ENCODE data around the gene LPIN2. TPM values are rescaled to one million over a fixed set of nuclear protein-coding genes. Genes with fewer than 3 reads are reported as not detected.
A peak's percentile ranks its signal among the peaks of the same experiment; 100 is the strongest.
"Not testable (repeated sequence)": the region's sequence is repeated elsewhere in the genome, so short reads cannot be mapped to it uniquely, and the experiment has no call there.

Gene LPIN2
- total RNA-seq, 1 donor from 2014 or later: 38.6 TPM

DNA sequence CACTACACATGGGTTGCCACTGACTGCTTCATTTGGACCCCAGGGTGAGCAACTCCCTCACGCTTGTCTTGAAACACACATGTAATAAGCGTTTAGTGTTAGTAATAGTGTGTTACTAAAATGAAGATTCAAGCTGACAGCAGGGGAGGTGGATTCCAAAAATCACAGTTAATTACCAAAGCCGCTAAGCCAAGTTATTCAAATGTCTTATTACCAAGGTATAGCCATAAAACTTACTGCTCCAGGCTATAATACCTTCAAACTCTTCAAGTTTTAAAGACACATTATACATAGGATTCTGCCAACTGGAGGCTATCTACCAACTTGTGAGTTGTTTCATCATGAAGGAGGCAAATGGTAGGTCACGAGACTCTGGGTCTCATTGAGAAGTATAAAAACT lies 2.9 kb downstream of the LPIN2 start:
- H3K36me3 Mint-ChIP-seq (ENCODE audit: low read depth): peaks cover 14% of the 10 kb centered on the region
- no peak for DNase-seq (ENCODE audit: low spot score)
- H3K27me3 Mint-ChIP-seq (ENCODE audit: low read depth): no peaks in the 10 kb centered on the region
- no peak overlapping the region for H3K4me3 Mint-ChIP-seq (ENCODE audit: unreplicated experiment)
- TF ChIP-seq, protein P1, sequence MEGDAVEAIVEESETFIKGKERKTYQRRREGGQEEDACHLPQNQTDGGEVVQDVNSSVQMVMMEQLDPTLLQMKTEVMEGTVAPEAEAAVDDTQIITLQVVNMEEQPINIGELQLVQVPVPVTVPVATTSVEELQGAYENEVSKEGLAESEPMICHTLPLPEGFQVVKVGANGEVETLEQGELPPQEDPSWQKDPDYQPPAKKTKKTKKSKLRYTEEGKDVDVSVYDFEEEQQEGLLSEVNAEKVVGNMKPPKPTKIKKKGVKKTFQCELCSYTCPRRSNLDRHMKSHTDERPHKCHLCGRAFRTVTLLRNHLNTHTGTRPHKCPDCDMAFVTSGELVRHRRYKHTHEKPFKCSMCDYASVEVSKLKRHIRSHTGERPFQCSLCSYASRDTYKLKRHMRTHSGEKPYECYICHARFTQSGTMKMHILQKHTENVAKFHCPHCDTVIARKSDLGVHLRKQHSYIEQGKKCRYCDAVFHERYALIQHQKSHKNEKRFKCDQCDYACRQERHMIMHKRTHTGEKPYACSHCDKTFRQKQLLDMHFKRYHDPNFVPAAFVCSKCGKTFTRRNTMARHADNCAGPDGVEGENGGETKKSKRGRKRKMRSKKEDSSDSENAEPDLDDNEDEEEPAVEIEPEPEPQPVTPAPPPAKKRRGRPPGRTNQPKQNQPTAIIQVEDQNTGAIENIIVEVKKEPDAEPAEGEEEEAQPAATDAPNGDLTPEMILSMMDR (IDR thresholded peaks at IDR 0.05): no peak
- no peaks in the 10 kb centered on the region for H3K9me3 Mint-ChIP-seq (ENCODE audit: low read depth)
- peak overlapping the region; percentile 32 for H3K27ac Mint-ChIP-seq (ENCODE audit: unreplicated experiment)
- peaks cover 51% of the 10 kb centered on the region for H3K4me1 Mint-ChIP-seq (ENCODE audit: low read depth)

DNA sequence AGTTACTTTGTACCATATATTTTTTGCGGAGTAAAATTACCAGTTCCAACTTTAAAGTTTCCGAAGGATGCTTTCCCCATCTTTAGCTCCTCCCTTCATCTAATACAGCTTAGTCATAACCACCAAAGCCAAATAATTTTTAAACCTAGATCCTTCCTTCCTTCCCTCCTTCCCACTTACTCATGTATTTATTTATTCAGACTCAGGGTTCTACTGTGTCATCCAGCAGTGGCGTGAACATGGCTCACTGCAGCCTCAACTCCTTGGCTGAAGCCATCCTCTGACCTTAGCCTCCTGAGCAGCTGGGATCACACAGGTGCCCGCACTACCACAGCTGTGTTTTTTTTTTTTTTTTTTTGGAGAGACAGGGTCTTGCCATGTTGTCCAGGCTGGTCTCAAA lies 4.4 kb downstream of the LPIN2 start:
- peak overlapping the region; percentile 8 for H3K27ac Mint-ChIP-seq (ENCODE audit: unreplicated experiment)
- H3K36me3 Mint-ChIP-seq (ENCODE audit: low read depth): peaks cover 19% of the 10 kb centered on the region
- no peak overlapping the region for H3K4me3 Mint-ChIP-seq (ENCODE audit: unreplicated experiment)
- H3K9me3 Mint-ChIP-seq (ENCODE audit: low read depth): no peaks in the 10 kb centered on the region
- DNase-seq (ENCODE audit: low spot score): no peak
- peaks cover 43% of the 10 kb centered on the region for H3K4me1 Mint-ChIP-seq (ENCODE audit: low read depth)
- TF ChIP-seq, protein P1 (IDR thresholded peaks at IDR 0.05): no peak
- no peaks in the 10 kb centered on the region for H3K27me3 Mint-ChIP-seq (ENCODE audit: low read depth)

DNA sequence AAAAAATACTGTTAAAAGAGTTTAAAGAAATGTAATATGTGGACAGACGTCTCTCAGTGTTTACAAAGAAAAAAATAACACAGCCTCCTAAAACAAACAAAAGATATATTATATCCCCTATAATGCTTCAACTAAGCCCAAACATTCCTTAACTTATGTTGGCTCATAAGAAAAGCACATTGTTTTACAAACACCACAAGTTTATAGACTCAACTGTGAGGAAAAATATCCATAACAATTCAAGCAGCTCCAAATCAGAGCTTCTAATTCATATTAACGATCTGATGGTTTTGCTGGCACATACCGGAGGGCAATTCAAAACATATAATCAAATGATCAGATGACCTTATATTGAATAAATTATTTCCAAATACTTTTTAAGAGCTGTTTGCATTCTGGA lies 5.5 kb downstream of the LPIN2 start:
- peaks cover 19% of the 10 kb centered on the region for H3K36me3 Mint-ChIP-seq (ENCODE audit: low read depth)
- H3K27ac Mint-ChIP-seq (ENCODE audit: unreplicated experiment): no peak overlapping the region
- no peaks in the 10 kb centered on the region for H3K9me3 Mint-ChIP-seq (ENCODE audit: low read depth)
- no peak overlapping the region for H3K4me3 Mint-ChIP-seq (ENCODE audit: unreplicated experiment)
- TF ChIP-seq, protein P1 (IDR thresholded peaks at IDR 0.05): no peak
- peaks cover 45% of the 10 kb centered on the region for H3K4me1 Mint-ChIP-seq (ENCODE audit: low read depth)
- no peaks in the 10 kb centered on the region for H3K27me3 Mint-ChIP-seq (ENCODE audit: low read depth)
- no peak for DNase-seq (ENCODE audit: low spot score)

DNA sequence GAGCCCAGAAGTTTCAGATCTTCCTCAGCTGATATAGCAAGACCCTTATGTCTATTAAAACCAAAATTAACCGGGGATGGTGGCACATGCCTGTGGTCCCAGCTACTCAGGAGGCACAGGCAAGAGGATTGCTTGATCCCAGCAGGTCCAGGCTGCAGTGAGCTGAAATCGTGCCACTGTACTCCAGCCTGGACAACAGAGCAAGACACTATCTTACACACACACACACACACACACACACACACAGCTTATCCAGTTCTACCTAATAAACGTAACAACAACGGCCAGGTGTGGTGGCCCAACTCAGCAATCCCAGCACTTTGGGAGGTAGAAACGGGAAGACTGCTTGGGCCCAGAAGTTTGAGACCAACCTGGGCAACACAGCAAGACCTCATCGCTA lies 7.5 kb downstream of the LPIN2 start:
- Mint-ChIP-seq H3K27ac (ENCODE audit: unreplicated experiment) (no peak overlapping the region), H3K4me1 (ENCODE audit: low read depth) (peaks cover 33% of the 10 kb centered on the region), H3K27me3 (ENCODE audit: low read depth) (no peaks in the 10 kb centered on the region), H3K9me3 (ENCODE audit: low read depth) (peaks cover 8% of the 10 kb centered on the region), H3K4me3 (ENCODE audit: unreplicated experiment) (no peak overlapping the region), H3K36me3 (ENCODE audit: low read depth) (peaks cover 16% of the 10 kb centered on the region)
- TF ChIP-seq, protein P1 (IDR thresholded peaks at IDR 0.05): no peak
- no peak for DNase-seq (ENCODE audit: low spot score)

DNA sequence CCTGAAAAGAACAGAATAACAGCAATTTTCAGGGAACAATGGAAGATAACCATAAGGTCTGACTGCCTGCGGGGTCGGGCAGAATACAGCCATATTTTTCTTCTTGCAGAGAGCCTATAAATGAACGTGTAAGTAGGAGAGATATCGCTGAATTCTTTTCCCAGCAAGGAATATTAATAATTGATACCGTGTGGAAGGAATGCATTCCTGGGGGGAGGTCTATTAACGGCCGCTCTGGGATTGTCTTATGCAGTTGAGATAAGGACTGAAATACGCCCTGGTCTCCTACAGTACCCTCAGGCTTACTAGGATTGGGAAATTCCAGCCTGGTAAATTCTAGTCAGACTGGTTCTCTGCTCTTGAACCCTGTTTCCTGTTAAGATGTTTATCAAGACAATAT lies 9.2 kb downstream of the LPIN2 start:
- H3K27ac Mint-ChIP-seq (ENCODE audit: unreplicated experiment); H3K4me3 Mint-ChIP-seq (ENCODE audit: unreplicated experiment); DNase-seq (ENCODE audit: low spot score); H3K27me3 Mint-ChIP-seq (ENCODE audit: low read depth); H3K9me3 Mint-ChIP-seq (ENCODE audit: low read depth): not testable (repeated sequence)
- H3K36me3 Mint-ChIP-seq (ENCODE audit: low read depth): peaks cover 10% of the 10 kb centered on the region
- H3K4me1 Mint-ChIP-seq (ENCODE audit: low read depth): peaks cover 36% of the 10 kb centered on the region

DNA sequence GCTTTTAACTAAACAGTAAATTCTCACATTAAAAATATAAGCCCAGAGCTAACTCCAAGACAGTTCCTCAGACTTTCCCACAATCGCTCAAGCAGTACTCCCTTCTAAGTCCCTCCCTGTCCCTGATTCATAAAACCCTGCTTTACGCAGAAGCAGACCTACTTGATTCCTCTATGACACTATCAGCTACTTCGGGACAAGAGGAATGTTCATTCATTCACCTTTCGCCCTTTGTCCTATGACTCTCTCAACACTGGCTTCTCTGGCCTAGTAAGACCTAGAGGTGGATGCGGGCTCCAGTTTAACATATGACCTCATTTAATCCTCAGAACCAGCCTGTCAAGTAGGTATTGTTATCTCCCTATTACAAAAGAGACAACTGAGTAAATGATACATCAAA lies 10.2 kb downstream of the LPIN2 start:
- peaks cover 7% of the 10 kb centered on the region for H3K36me3 Mint-ChIP-seq (ENCODE audit: low read depth)
- no peak overlapping the region for H3K27ac Mint-ChIP-seq (ENCODE audit: unreplicated experiment)
- TF ChIP-seq, protein P1 (IDR thresholded peaks at IDR 0.05): no peak
- peaks cover 40% of the 10 kb centered on the region for H3K4me1 Mint-ChIP-seq (ENCODE audit: low read depth)
- no peak overlapping the region for H3K4me3 Mint-ChIP-seq (ENCODE audit: unreplicated experiment)
- DNase-seq (ENCODE audit: low spot score): no peak
- H3K9me3 Mint-ChIP-seq (ENCODE audit: low read depth): peaks cover 8% of the 10 kb centered on the region
- no peaks in the 10 kb centered on the region for H3K27me3 Mint-ChIP-seq (ENCODE audit: low read depth)
